Endothelial cell (in vitro differentiated cells): ENCODE results near the gene SIX1. TPM values are rescaled to one million over a fixed set of nuclear protein-coding genes. Genes with fewer than 3 reads are reported as not detected.

Experiments
- DNase-seq: peaks from one replicate; pipeline ENCODE4 v3.0.0; 2021; ENCODE audit warnings: low spot score
- H3K27ac Mint-ChIP-seq: one replicate; pipeline ENCODE4 v1.8.0; 2021; ENCODE audit warnings: mixed read lengths, inconsistent platforms; ENCODE audit not compliant: unreplicated experiment
- H3K27me3 Mint-ChIP-seq: one replicate; pipeline ENCODE4 v1.8.0; 2021; ENCODE audit warnings: mild to moderate bottlenecking, moderate library complexity, mixed read lengths, inconsistent platforms; ENCODE audit not compliant: unreplicated experiment
- H3K36me3 Mint-ChIP-seq: one replicate; pipeline ENCODE4 v1.8.0; 2021; ENCODE audit warnings: mild to moderate bottlenecking, low read depth, mixed read lengths, inconsistent platforms; ENCODE audit not compliant: unreplicated experiment
- H3K4me1 Mint-ChIP-seq: one replicate; pipeline ENCODE4 v1.8.0; 2021; ENCODE audit warnings: mild to moderate bottlenecking, mixed read lengths, inconsistent platforms; ENCODE audit not compliant: unreplicated experiment
- H3K4me3 Mint-ChIP-seq: one replicate; pipeline ENCODE4 v1.8.0; 2021; ENCODE audit warnings: mild to moderate bottlenecking, mixed read lengths, inconsistent platforms; ENCODE audit not compliant: unreplicated experiment
- H3K9me3 Mint-ChIP-seq: one replicate; pipeline ENCODE4 v1.8.0; 2021; ENCODE audit warnings: mixed read lengths, inconsistent platforms; ENCODE audit not compliant: unreplicated experiment
- CTCF ChIP-seq: fragments of 200-600 bp; sonication (generic); IDR thresholded peaks from one replicate; pipeline ENCODE4 v1.5.0; 2021; ENCODE audit warnings: antibody characterized with exemption; ENCODE audit not compliant: unreplicated experiment
- total RNA-seq: library from RNA; stranded (reverse); fragmentation: NEBNext Ultra II Directional; extraction: Animal tissue kit (Norgen Biotek cat#: 25700); gene quantifications from one replicate; pipeline ENCODE4 v1.2.1, GENCODE V29; 2021; ENCODE audit not compliant: unreplicated experiment

SIX1 gene
- total RNA-seq, 1 donor from 2014 or later, result 0.41 TPM

DNA sequence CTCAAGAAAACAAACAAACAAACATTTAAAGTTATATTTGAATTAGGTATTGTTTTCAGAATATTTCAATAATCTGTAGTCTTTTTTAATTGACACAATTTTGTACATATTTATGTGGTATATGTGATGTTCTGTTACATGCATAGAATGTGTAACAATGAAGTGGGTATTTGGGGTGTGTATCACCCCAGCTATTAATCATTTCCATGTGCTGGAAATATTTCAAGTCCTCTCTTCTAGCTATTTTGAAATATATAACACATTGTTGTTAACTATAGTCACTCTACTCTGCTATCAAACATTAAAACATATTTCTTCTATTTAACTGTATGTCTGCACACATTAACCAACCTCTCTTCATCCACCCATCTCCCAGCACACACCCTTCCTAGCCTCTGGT is 32.0 kb upstream of the SIX1 start:
- Mint-ChIP-seq H3K4me1 (peaks cover 9% of the 10 kb centered on the region), H3K4me3 (no peak overlapping the region), H3K27me3 (peaks cover 2% of the 10 kb centered on the region), H3K36me3 (no peaks in the 10 kb centered on the region), H3K9me3 (no peaks in the 10 kb centered on the region), H3K27ac (no peak overlapping the region)
- DNase-seq, result no peak
- TF ChIP-seq CTCF, result no peak

GRCh38 chr14:60680511-60680910 is 31.2 kb upstream of the SIX1 start:
- H3K27me3 Mint-ChIP-seq, result peaks cover 2% of the 10 kb centered on the region
- DNase-seq, result no peak
- TF ChIP-seq CTCF, result no peak
- H3K27ac Mint-ChIP-seq, result no peak overlapping the region
- H3K9me3 Mint-ChIP-seq, result no peaks in the 10 kb centered on the region
- H3K4me1 Mint-ChIP-seq, result peaks cover 9% of the 10 kb centered on the region
- H3K4me3 Mint-ChIP-seq, result no peak overlapping the region
- H3K36me3 Mint-ChIP-seq, result no peaks in the 10 kb centered on the region

GRCh38 chr14:60679566-60680258 is 30.4 kb upstream of the SIX1 start:
- no peaks in the 10 kb centered on the region for H3K9me3 Mint-ChIP-seq
- no peak for DNase-seq

DNA sequence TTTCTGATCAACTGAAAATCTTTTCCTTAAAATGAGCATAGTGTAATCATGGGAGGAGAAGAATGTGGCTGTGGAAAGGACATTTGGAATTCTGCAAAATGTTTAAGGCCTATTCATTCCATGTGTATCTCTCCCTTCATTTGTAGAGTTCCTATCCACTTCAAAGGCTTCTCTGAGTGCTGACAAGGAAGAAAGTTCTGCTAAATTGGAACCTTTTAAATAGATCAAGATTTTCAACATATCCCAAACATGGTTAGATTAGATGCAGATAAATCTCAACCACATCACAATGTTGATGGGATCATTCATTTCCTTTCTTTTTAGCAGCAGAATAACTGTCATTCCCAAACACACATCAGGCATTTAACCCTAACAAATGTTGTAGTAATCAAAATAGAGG is 28.4 kb upstream of the SIX1 start:
- Mint-ChIP-seq H3K27me3 (peaks cover 2% of the 10 kb centered on the region), H3K4me1 (peaks cover 9% of the 10 kb centered on the region), H3K27ac (no peak overlapping the region), H3K4me3 (no peak overlapping the region), H3K9me3 (no peaks in the 10 kb centered on the region), H3K36me3 (no peaks in the 10 kb centered on the region)
- DNase-seq, result no peak
- no peak for TF ChIP-seq CTCF

More at GRCh38 chr14:60679566-60680258, 30.4 kb upstream of the SIX1 start:
- TF ChIP-seq CTCF, result no peak
- peaks cover 9% of the 10 kb centered on the region for H3K4me1 Mint-ChIP-seq
- no peak overlapping the region for H3K4me3 Mint-ChIP-seq
- peaks cover 2% of the 10 kb centered on the region for H3K27me3 Mint-ChIP-seq
- no peak overlapping the region for H3K27ac Mint-ChIP-seq
- no peaks in the 10 kb centered on the region for H3K36me3 Mint-ChIP-seq

DNA sequence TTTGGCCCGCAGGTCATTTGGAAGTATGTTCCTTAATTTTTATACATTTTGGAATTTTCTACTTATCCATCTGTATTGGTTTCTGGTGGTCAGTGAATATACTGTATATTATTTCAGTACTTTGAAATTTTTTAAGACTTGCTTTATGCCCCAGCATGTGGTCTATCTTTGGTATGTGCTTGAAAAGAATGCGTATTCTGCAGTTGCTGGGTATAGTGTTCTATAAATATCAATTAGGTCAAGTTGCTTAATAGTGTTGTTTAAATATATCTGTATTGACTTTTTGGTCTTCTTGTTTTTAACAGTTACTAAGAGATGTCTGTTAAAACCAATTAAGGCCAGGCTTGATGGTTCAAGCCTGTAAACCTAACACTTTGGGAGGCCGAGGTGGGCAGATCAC is 21.7 kb upstream of the SIX1 start:
- H3K27ac Mint-ChIP-seq, result no peak overlapping the region
- TF ChIP-seq CTCF, result no peak
- H3K4me3 Mint-ChIP-seq, result no peak overlapping the region
- H3K9me3 Mint-ChIP-seq, result no peaks in the 10 kb centered on the region
- no peak for DNase-seq
- no peaks in the 10 kb centered on the region for H3K4me1 Mint-ChIP-seq
- no peaks in the 10 kb centered on the region for H3K27me3 Mint-ChIP-seq
- H3K36me3 Mint-ChIP-seq, result no peaks in the 10 kb centered on the region
